ENCODE data around the gene CFAP107.

- TF ChIP-seq PBX3 (CRISPR knock-in tag; IDR thresholded peaks at IDR 0.05; ENCODE audit: borderline replicate concordance) (no peak), EZH2 (conservative IDR thresholded peaks at IDR 0.05; ENCODE audit: low read depth, low read length) (no peak), ZNF101 (CRISPR knock-in tag; IDR thresholded peaks at IDR 0.05; ENCODE audit: borderline replicate concordance, low read depth) (no peak), ZNF790 (CRISPR knock-in tag; IDR thresholded peaks at IDR 0.05; ENCODE audit: borderline replicate concordance) (no peak), ZFP36 (IDR thresholded peaks at IDR 0.05; ENCODE audit: borderline replicate concordance, low read depth, low read length, partially characterized antibody) (no peak), KDM1A (CRISPR knock-in tag; IDR thresholded peaks at IDR 0.05) (no peak), ATF2 (CRISPR knock-in tag; IDR thresholded peaks at IDR 0.05) (no peak), POLR2AphosphoS5 (IDR thresholded peaks at IDR 0.05; ENCODE audit: low read depth, low read length) (no peak), ESRRA (CRISPR knock-in tag; IDR thresholded peaks at IDR 0.05; ENCODE audit: low read depth) (no peak), MTF2 (CRISPR knock-in tag; IDR thresholded peaks at IDR 0.05; ENCODE audit: borderline replicate concordance) (no peak), ZNF816 (CRISPR knock-in tag; IDR thresholded peaks at IDR 0.05; ENCODE audit: borderline replicate concordance) (no peak)
- TF ChIP-seq, protein P1, sequence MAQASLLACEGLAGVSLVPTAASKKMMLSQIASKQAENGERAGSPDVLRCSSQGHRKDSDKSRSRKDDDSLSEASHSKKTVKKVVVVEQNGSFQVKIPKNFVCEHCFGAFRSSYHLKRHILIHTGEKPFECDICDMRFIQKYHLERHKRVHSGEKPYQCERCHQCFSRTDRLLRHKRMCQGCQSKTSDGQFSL (CRISPR knock-in tag; IDR thresholded peaks at IDR 0.05) = no peak
- TF ChIP-seq, protein P2, sequence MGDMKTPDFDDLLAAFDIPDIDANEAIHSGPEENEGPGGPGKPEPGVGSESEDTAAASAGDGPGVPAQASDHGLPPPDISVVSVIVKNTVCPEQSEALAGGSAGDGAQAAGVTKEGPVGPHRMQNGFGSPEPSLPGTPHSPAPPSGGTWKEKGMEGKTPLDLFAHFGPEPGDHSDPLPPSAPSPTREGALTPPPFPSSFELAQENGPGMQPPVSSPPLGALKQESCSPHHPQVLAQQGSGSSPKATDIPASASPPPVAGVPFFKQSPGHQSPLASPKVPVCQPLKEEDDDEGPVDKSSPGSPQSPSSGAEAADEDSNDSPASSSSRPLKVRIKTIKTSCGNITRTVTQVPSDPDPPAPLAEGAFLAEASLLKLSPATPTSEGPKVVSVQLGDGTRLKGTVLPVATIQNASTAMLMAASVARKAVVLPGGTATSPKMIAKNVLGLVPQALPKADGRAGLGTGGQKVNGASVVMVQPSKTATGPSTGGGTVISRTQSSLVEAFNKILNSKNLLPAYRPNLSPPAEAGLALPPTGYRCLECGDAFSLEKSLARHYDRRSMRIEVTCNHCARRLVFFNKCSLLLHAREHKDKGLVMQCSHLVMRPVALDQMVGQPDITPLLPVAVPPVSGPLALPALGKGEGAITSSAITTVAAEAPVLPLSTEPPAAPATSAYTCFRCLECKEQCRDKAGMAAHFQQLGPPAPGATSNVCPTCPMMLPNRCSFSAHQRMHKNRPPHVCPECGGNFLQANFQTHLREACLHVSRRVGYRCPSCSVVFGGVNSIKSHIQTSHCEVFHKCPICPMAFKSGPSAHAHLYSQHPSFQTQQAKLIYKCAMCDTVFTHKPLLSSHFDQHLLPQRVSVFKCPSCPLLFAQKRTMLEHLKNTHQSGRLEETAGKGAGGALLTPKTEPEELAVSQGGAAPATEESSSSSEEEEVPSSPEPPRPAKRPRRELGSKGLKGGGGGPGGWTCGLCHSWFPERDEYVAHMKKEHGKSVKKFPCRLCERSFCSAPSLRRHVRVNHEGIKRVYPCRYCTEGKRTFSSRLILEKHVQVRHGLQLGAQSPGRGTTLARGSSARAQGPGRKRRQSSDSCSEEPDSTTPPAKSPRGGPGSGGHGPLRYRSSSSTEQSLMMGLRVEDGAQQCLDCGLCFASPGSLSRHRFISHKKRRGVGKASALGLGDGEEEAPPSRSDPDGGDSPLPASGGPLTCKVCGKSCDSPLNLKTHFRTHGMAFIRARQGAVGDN (CRISPR knock-in tag; IDR thresholded peaks at IDR 0.05) = no peak
- TF ChIP-seq, protein P3, sequence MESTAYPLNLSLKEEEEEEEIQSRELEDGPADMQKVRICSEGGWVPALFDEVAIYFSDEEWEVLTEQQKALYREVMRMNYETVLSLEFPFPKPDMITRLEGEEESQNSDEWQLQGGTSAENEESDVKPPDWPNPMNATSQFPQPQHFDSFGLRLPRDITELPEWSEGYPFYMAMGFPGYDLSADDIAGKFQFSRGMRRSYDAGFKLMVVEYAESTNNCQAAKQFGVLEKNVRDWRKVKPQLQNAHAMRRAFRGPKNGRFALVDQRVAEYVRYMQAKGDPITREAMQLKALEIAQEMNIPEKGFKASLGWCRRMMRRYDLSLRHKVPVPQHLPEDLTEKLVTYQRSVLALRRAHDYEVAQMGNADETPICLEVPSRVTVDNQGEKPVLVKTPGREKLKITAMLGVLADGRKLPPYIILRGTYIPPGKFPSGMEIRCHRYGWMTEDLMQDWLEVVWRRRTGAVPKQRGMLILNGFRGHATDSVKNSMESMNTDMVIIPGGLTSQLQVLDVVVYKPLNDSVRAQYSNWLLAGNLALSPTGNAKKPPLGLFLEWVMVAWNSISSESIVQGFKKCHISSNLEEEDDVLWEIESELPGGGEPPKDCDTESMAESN (CRISPR knock-in tag; conservative IDR thresholded peaks at IDR 0.05) = no peak
Observed at GRCh38 chr1:12773438-12773837, 27.4 kb downstream of the CFAP107 start, which contains the start of gene PRAMEF12.
